ENCODE data around the gene EFCC1. TPM values are rescaled to one million over a fixed set of nuclear protein-coding genes. Genes with fewer than 3 reads are reported as not detected.

EFCC1 gene
- total RNA-seq, 1 experiment from 2014 or later: 1.0 TPM

DNA sequence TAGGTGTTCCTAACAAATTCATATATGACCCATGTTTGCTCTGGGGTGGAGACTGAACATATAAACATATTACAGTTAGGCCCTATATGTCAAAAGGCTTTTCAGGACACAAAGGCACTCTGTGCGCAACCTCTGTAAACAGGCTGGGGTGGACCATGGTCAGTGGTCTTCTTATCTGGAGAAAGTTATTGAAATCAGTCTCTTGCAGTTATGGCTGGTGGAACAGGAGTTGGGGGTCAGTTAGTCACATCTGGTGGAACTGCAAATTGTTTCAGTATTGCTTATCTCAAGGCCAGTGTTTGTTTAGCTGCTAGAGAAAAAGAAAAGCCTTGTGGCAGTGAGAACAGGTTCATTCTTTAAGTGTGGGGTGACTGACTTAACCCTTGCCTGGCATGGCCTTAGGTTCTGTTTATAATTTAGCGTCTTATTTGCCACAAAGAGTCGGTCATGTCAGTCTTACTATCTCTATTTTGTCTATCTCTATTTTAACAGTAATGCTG, 53.6 kb downstream of the EFCC1 start:
- intact Hi-C loops (cut with micrococcal nuclease): no loop called here
- ATAC-seq (no peak), DNase-seq (ENCODE audit: low read depth, low spot score) (no peak)
- Histone ChIP-seq H2AFZ (ENCODE audit: low read depth, low read length, poor library complexity, severe bottlenecking) (peak overlapping the region; percentile 11), H3K79me2 (ENCODE audit: insufficient read depth, low read length) (no peaks in the 10 kb centered on the region), H3K4me1 (ENCODE audit: control insufficient read depth in 1 of 2, insufficient read depth in 2 of 2, low read length in 2 of 2) (peaks cover 0 to 26% of the 10 kb centered on the region in 2 experiments; a peak in 3 of 4 replicates), H3K27ac (ENCODE audit: low read depth, low read length) (no peak overlapping the region), H3K4me3 (replicated peaks in 1 of 2; ENCODE audit: low read depth in 1 of 2, low read length in 2 of 2) (no peak overlapping the region), H3K27me3 (ENCODE audit: insufficient read depth, low read length) (no peaks in the 10 kb centered on the region), H3K9me2 (ENCODE audit: insufficient read depth) (no peaks in the 10 kb centered on the region), H3K36me3 (ENCODE audit: control insufficient read depth in 1 of 2, insufficient read depth in 2 of 2, low read length in 2 of 2) (no peaks in the 10 kb centered on the region), H4K20me1 (ENCODE audit: insufficient read depth) (no peaks in the 10 kb centered on the region), H3K4me2 (ENCODE audit: low read length) (no peak overlapping the region), H3K9ac (ENCODE audit: low read length) (no peak overlapping the region), H3K9me3 (ENCODE audit: control insufficient read depth in 1 of 2, insufficient read depth in 1 of 2, low read depth in 1 of 2, low read length in 2 of 2) (no peaks in the 10 kb centered on the region)
- no peak for TF ChIP-seq CBX3 (IDR thresholded peaks at IDR 0.05; ENCODE audit: low read depth)
- no peak for TF ChIP-seq EZH2phosphoT487 (IDR thresholded peaks at IDR 0.05; ENCODE audit: borderline replicate concordance)
- TF ChIP-seq, protein P1, sequence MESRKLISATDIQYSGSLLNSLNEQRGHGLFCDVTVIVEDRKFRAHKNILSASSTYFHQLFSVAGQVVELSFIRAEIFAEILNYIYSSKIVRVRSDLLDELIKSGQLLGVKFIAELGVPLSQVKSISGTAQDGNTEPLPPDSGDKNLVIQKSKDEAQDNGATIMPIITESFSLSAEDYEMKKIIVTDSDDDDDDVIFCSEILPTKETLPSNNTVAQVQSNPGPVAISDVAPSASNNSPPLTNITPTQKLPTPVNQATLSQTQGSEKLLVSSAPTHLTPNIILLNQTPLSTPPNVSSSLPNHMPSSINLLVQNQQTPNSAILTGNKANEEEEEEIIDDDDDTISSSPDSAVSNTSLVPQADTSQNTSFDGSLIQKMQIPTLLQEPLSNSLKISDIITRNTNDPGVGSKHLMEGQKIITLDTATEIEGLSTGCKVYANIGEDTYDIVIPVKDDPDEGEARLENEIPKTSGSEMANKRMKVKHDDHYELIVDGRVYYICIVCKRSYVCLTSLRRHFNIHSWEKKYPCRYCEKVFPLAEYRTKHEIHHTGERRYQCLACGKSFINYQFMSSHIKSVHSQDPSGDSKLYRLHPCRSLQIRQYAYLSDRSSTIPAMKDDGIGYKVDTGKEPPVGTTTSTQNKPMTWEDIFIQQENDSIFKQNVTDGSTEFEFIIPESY (IDR thresholded peaks at IDR 0.05; ENCODE audit: extremely low read depth, insufficient replicate concordance, low read length): no peak
- TF ChIP-seq EZH2 (IDR thresholded peaks at IDR 0.05): no peak
- TF ChIP-seq POLR2AphosphoS5 (IDR thresholded peaks at IDR 0.05; ENCODE audit: low read depth, low read length): no peak
- TF ChIP-seq TCF7L2 (IDR thresholded peaks at IDR 0.05; ENCODE audit: borderline replicate concordance, extremely low read depth, insufficient read depth, insufficient read length): no peak
- TF ChIP-seq SRF (IDR thresholded peaks at IDR 0.05; ENCODE audit: low read depth): no peak
- TF ChIP-seq, protein P2, sequence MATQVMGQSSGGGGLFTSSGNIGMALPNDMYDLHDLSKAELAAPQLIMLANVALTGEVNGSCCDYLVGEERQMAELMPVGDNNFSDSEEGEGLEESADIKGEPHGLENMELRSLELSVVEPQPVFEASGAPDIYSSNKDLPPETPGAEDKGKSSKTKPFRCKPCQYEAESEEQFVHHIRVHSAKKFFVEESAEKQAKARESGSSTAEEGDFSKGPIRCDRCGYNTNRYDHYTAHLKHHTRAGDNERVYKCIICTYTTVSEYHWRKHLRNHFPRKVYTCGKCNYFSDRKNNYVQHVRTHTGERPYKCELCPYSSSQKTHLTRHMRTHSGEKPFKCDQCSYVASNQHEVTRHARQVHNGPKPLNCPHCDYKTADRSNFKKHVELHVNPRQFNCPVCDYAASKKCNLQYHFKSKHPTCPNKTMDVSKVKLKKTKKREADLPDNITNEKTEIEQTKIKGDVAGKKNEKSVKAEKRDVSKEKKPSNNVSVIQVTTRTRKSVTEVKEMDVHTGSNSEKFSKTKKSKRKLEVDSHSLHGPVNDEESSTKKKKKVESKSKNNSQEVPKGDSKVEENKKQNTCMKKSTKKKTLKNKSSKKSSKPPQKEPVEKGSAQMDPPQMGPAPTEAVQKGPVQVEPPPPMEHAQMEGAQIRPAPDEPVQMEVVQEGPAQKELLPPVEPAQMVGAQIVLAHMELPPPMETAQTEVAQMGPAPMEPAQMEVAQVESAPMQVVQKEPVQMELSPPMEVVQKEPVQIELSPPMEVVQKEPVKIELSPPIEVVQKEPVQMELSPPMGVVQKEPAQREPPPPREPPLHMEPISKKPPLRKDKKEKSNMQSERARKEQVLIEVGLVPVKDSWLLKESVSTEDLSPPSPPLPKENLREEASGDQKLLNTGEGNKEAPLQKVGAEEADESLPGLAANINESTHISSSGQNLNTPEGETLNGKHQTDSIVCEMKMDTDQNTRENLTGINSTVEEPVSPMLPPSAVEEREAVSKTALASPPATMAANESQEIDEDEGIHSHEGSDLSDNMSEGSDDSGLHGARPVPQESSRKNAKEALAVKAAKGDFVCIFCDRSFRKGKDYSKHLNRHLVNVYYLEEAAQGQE (IDR thresholded peaks at IDR 0.05; ENCODE audit: low read depth): no peak
- no peak for TF ChIP-seq ZFX (IDR thresholded peaks at IDR 0.05)
- TF ChIP-seq ELF1 (IDR thresholded peaks at IDR 0.05; ENCODE audit: borderline replicate concordance, low read depth): no peak
- no peak for TF ChIP-seq EGR1 (IDR thresholded peaks at IDR 0.05; ENCODE audit: low read depth)
- TF ChIP-seq, protein P3, sequence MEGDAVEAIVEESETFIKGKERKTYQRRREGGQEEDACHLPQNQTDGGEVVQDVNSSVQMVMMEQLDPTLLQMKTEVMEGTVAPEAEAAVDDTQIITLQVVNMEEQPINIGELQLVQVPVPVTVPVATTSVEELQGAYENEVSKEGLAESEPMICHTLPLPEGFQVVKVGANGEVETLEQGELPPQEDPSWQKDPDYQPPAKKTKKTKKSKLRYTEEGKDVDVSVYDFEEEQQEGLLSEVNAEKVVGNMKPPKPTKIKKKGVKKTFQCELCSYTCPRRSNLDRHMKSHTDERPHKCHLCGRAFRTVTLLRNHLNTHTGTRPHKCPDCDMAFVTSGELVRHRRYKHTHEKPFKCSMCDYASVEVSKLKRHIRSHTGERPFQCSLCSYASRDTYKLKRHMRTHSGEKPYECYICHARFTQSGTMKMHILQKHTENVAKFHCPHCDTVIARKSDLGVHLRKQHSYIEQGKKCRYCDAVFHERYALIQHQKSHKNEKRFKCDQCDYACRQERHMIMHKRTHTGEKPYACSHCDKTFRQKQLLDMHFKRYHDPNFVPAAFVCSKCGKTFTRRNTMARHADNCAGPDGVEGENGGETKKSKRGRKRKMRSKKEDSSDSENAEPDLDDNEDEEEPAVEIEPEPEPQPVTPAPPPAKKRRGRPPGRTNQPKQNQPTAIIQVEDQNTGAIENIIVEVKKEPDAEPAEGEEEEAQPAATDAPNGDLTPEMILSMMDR (IDR thresholded peaks at IDR 0.05 in 2 of 3, conservative IDR thresholded peaks at IDR 0.05 in 1 of 3; ENCODE audit: borderline replicate concordance in 1 of 3, insufficient read depth in 1 of 3, low read depth in 2 of 3, low read length in 2 of 3): no peak
- TF ChIP-seq RAD21 (IDR thresholded peaks at IDR 0.05; ENCODE audit: low read depth): no peak
- no peak for TF ChIP-seq JUND (IDR thresholded peaks at IDR 0.05)
- TF ChIP-seq, protein P4, sequence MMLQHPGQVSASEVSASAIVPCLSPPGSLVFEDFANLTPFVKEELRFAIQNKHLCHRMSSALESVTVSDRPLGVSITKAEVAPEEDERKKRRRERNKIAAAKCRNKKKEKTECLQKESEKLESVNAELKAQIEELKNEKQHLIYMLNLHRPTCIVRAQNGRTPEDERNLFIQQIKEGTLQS (IDR thresholded peaks at IDR 0.05): no peak
- TF ChIP-seq SP1 (IDR thresholded peaks at IDR 0.05; ENCODE audit: low read depth): no peak
- no peak for TF ChIP-seq YY1 (IDR thresholded peaks at IDR 0.05; ENCODE audit: extremely low read depth, insufficient replicate concordance, low read depth, low read length)
- no peak for TF ChIP-seq FOSL1 (IDR thresholded peaks at IDR 0.05; ENCODE audit: low read depth)
- BruUV-seq (replicated peaks): no TSS peak
- ChIA-PET CTCF (interaction anchor here (2.9 kb wide), 1 partner anchor 192 kb away, joined by 51 read pairs; no protein-coding TSS in a partner anchor), POLR2A (no interaction called here), RAD21 (ENCODE audit: low non-redundant PET in 1 of 2, low total read pairs in 2 of 2, uncharacterized antibody in 2 of 2, unreplicated experiment in 2 of 2) (no interaction called here)
